ENCODE results near the gene PTH. TPM values are rescaled to one million over a fixed set of nuclear protein-coding genes. Genes with fewer than 3 reads are reported as not detected.

PTH gene
- total RNA-seq, 1 donor from 2014 or later: not detected

DNA sequence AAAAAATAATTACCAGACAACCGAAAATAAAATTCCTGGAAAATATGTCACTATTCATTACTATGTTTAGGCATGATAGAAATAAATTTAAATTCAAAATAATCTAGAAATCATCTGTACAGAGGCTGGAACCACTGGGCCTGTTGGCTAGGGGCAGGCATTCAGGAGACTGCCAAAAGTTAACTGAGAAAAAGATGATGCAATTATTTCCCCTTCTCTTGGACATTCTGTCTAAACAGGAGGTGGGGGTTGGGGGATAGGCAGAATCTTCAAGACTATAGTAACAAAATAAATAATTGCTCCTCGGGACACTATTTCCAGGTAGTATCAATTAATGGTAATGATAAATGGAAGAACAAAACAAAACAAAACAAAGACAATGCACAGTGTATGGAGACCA lies 46.9 kb downstream of the PTH start:
- Mint-ChIP-seq H3K4me1 (peaks cover 4% of the 10 kb centered on the region), H3K27me3 (ENCODE audit: insufficient read depth, low read depth) (peaks cover 2% of the 10 kb centered on the region), H3K27ac (no peak overlapping the region), H3K36me3 (peaks cover 9% of the 10 kb centered on the region), H3K9me3 (peaks cover 13% of the 10 kb centered on the region), H3K4me3 (no peak overlapping the region)
- Histone ChIP-seq H3K36me3 (no peaks in the 10 kb centered on the region), H3K9me3 (ENCODE audit: low read depth) (no peaks in the 10 kb centered on the region), H3K27ac (no peak overlapping the region), H3K27me3 (no peaks in the 10 kb centered on the region), H3K4me1 (peaks cover 14% of the 10 kb centered on the region), H3K79me2 (ENCODE audit: low read depth) (peaks cover 76% of the 10 kb centered on the region), H3K4me3 (no peak overlapping the region), H3K4me2 (no peak overlapping the region), H3F3A (ENCODE audit: low read depth) (peaks cover 8% of the 10 kb centered on the region), H4K20me1 (ENCODE audit: low read depth) (no peaks in the 10 kb centered on the region), H2AFZ (replicated peaks) (no peak overlapping the region), H3K9ac (no peak overlapping the region)
- no peak for DNase-seq (ENCODE audit: low spot score)
- no peak for TF ChIP-seq EZH2 (IDR thresholded peaks at IDR 0.05)
- no peak for TF ChIP-seq EZH2phosphoT487 (IDR thresholded peaks at IDR 0.05)
- TF ChIP-seq, protein P1, sequence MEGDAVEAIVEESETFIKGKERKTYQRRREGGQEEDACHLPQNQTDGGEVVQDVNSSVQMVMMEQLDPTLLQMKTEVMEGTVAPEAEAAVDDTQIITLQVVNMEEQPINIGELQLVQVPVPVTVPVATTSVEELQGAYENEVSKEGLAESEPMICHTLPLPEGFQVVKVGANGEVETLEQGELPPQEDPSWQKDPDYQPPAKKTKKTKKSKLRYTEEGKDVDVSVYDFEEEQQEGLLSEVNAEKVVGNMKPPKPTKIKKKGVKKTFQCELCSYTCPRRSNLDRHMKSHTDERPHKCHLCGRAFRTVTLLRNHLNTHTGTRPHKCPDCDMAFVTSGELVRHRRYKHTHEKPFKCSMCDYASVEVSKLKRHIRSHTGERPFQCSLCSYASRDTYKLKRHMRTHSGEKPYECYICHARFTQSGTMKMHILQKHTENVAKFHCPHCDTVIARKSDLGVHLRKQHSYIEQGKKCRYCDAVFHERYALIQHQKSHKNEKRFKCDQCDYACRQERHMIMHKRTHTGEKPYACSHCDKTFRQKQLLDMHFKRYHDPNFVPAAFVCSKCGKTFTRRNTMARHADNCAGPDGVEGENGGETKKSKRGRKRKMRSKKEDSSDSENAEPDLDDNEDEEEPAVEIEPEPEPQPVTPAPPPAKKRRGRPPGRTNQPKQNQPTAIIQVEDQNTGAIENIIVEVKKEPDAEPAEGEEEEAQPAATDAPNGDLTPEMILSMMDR (IDR thresholded peaks at IDR 0.05): no peak

DNA sequence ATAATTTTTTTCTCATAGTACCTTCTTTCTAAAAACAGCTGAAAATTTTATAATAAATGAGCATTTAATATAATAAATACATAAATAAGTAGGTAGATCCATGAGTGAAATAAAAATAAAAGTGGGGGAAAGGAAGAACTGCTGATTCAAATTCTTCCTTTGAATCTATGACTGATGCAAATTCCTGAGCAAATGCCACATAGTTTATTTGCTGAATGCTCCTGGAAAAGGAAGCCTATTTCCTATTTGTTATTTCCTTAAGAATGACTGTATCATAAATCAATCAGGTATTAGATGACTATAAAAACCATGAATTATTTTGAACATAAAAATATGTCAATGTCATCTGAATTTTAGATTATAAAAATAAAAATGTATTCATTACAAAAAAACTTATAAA lies 49.4 kb downstream of the PTH start:
- Histone ChIP-seq H3K9me3 (ENCODE audit: low read depth) (no peaks in the 10 kb centered on the region), H3K27me3 (no peaks in the 10 kb centered on the region), H3K9ac (no peak overlapping the region), H3K4me1 (peaks cover 3% of the 10 kb centered on the region), H3K36me3 (no peaks in the 10 kb centered on the region), H2AFZ (replicated peaks) (no peak overlapping the region), H3F3A (ENCODE audit: low read depth) (peaks cover 2% of the 10 kb centered on the region), H3K4me3 (no peak overlapping the region), H3K79me2 (ENCODE audit: low read depth) (peaks cover 53% of the 10 kb centered on the region), H3K27ac (no peak overlapping the region), H3K4me2 (no peak overlapping the region), H4K20me1 (ENCODE audit: low read depth) (no peaks in the 10 kb centered on the region)
- no peak overlapping the region for H3K27ac Mint-ChIP-seq
- TF ChIP-seq EZH2 (IDR thresholded peaks at IDR 0.05) (no peak), EZH2phosphoT487 (IDR thresholded peaks at IDR 0.05) (no peak)
- TF ChIP-seq, protein P1 (IDR thresholded peaks at IDR 0.05): no peak
- no peak overlapping the region for H3K4me3 Mint-ChIP-seq
- peaks cover 11% of the 10 kb centered on the region for H3K9me3 Mint-ChIP-seq
- DNase-seq (ENCODE audit: low spot score): no peak
- H3K27me3 Mint-ChIP-seq (ENCODE audit: insufficient read depth, low read depth): peaks cover 2% of the 10 kb centered on the region
- H3K4me1 Mint-ChIP-seq: no peaks in the 10 kb centered on the region
- H3K36me3 Mint-ChIP-seq: peaks cover 7% of the 10 kb centered on the region

DNA sequence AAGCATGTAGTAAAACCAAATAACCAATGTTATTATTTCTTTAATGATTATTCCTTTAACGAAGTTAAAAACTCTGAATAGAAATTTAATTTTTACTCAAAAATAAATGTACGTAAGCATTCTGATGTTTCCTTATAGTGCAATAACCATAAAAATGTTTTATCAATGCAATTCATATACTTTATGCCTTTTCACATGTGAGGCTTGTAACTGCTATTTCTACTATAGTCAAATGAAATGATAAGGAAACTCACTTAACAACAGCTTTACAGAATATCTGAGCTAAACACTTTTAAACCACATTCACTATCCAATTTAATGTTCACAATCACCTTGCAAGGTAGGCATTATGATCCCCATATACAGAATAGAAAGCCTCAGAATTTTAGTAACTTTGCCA lies 50.2 kb downstream of the PTH start:
- Histone ChIP-seq H3K79me2 (ENCODE audit: low read depth) (peaks cover 46% of the 10 kb centered on the region), H4K20me1 (ENCODE audit: low read depth) (no peaks in the 10 kb centered on the region), H3K9me3 (ENCODE audit: low read depth) (no peaks in the 10 kb centered on the region), H2AFZ (replicated peaks) (no peak overlapping the region), H3K27me3 (no peaks in the 10 kb centered on the region), H3K27ac (no peak overlapping the region), H3K36me3 (no peaks in the 10 kb centered on the region), H3K9ac (no peak overlapping the region), H3K4me3 (no peak overlapping the region), H3F3A (ENCODE audit: low read depth) (no peaks in the 10 kb centered on the region), H3K4me2 (no peak overlapping the region), H3K4me1 (no peaks in the 10 kb centered on the region)
- peaks cover 7% of the 10 kb centered on the region for H3K9me3 Mint-ChIP-seq
- H3K4me3 Mint-ChIP-seq: no peak overlapping the region
- H3K36me3 Mint-ChIP-seq: peaks cover 3% of the 10 kb centered on the region
- TF ChIP-seq EZH2 (IDR thresholded peaks at IDR 0.05): no peak
- TF ChIP-seq EZH2phosphoT487 (IDR thresholded peaks at IDR 0.05): no peak
- TF ChIP-seq, protein P1 (IDR thresholded peaks at IDR 0.05): no peak
- no peaks in the 10 kb centered on the region for H3K4me1 Mint-ChIP-seq
- no peaks in the 10 kb centered on the region for H3K27me3 Mint-ChIP-seq (ENCODE audit: insufficient read depth, low read depth)
- no peak for DNase-seq (ENCODE audit: low spot score)
- no peak overlapping the region for H3K27ac Mint-ChIP-seq

Other genes with a start within 250 kb of the PTH start
- gene BMAL1, start 218.2 kb downstream of the PTH start, total RNA-seq (ENCODE audit: low replicate concordance): 4.5 and 26.5 TPM in 2 replicates
- gene BTBD10, start 32.8 kb downstream of the PTH start, total RNA-seq (ENCODE audit: low replicate concordance): 46.1 and 59.3 TPM in 2 replicates
- 75.5 and 139 TPM in 2 replicates for gene FAR1, start 172.7 kb upstream of the PTH start, total RNA-seq (ENCODE audit: low replicate concordance)